WTC11 (cell line): ENCODE measurements around the gene IKBIP. TPM values are rescaled to one million over a fixed set of nuclear protein-coding genes. Genes with fewer than 3 reads are reported as not detected.

Source experiments
- CREM ChIP-seq: sonication (generic); formaldehyde crosslinking; IDR thresholded peaks from 2 replicates; pipeline ENCODE4 v1.8.1; 2022; ENCODE audit warnings: mild to moderate bottlenecking, missing genetic modification reagents, moderate library complexity
- ELF4 ChIP-seq: sonication (generic); formaldehyde crosslinking; IDR thresholded peaks from 2 replicates; pipeline ENCODE4 v1.8.1; 2022; ENCODE audit warnings: low read depth, mild to moderate bottlenecking, moderate library complexity, missing genetic modification reagents
- FOXK1 ChIP-seq: sonication (generic); formaldehyde crosslinking; IDR thresholded peaks from 2 replicates; pipeline ENCODE4 v1.8.0; 2022; ENCODE audit warnings: mild to moderate bottlenecking, moderate library complexity, missing genetic modification reagents
- GTF2I ChIP-seq: fragments of 250-450 bp; sonication (Bioruptor Pico); conservative IDR thresholded peaks from 2 replicates; pipeline ENCODE4 v1.4.0; 2021; ENCODE audit warnings: mild to moderate bottlenecking
- MXD4 ChIP-seq: fragments of 250-450 bp; sonication (Bioruptor Pico); IDR thresholded peaks from 2 replicates; pipeline ENCODE4 v1.8.0; 2021; ENCODE audit warnings: mild to moderate bottlenecking, moderate library complexity, borderline replicate concordance
- NFATC4 ChIP-seq: fragments of 250-450 bp; sonication (Bioruptor Pico); IDR thresholded peaks from 2 replicates; pipeline ENCODE4 v1.9.0; 2021; ENCODE audit warnings: mild to moderate bottlenecking
- NR1H2 ChIP-seq: sonication (generic); formaldehyde crosslinking; IDR thresholded peaks from 2 replicates; pipeline ENCODE4 v1.9.0; 2021; ENCODE audit warnings: mild to moderate bottlenecking, moderate library complexity, missing genetic modification reagents
- NR2C2 ChIP-seq: sonication (generic); formaldehyde crosslinking; IDR thresholded peaks from 2 replicates; pipeline ENCODE4 v1.8.0; 2022; ENCODE audit warnings: mild to moderate bottlenecking, missing genetic modification reagents
- NR3C1 ChIP-seq: sonication (generic); formaldehyde crosslinking; conservative IDR thresholded peaks from 2 replicates; pipeline ENCODE4 v1.8.1; 2023; ENCODE audit warnings: low read depth, mild to moderate bottlenecking, missing genetic modification reagents
- OVOL2 ChIP-seq: fragments of 250-450 bp; sonication (Bioruptor Pico); IDR thresholded peaks from 2 replicates; pipeline ENCODE4 v1.9.0; 2021; ENCODE audit warnings: mild to moderate bottlenecking, borderline replicate concordance
- PRRX2 ChIP-seq: fragments of 250-450 bp; sonication (Bioruptor Pico); IDR thresholded peaks from 2 replicates; pipeline ENCODE4 v1.8.0; 2021; ENCODE audit warnings: mild to moderate bottlenecking
- RELA ChIP-seq: sonication (generic); formaldehyde crosslinking; IDR thresholded peaks from 2 replicates; pipeline ENCODE4 v1.8.1; 2022; ENCODE audit warnings: missing genetic modification reagents, mild to moderate bottlenecking, borderline replicate concordance
- ZNF121 ChIP-seq: sonication (generic); formaldehyde crosslinking; IDR thresholded peaks from 2 replicates; pipeline ENCODE4 v1.8.0; 2023; ENCODE audit warnings: missing genetic modification reagents
- ZNF219 ChIP-seq: sonication (generic); formaldehyde crosslinking; IDR thresholded peaks from 2 replicates; pipeline ENCODE4 v1.8.0; 2023; ENCODE audit warnings: missing genetic modification reagents, mild to moderate bottlenecking, borderline replicate concordance
- ZNF317 ChIP-seq: sonication (generic); formaldehyde crosslinking; IDR thresholded peaks from 2 replicates; pipeline ENCODE4 v1.8.1; 2023; ENCODE audit warnings: low read depth, mild to moderate bottlenecking, moderate library complexity, missing genetic modification reagents, borderline replicate concordance
- ZNF416 ChIP-seq: fragments of 250-450 bp; sonication (Bioruptor Pico); IDR thresholded peaks from 2 replicates; pipeline ENCODE4 v1.9.0; 2021; ENCODE audit warnings: mild to moderate bottlenecking, inconsistent platforms
- ZNF423 ChIP-seq: fragments of 250-450 bp; sonication (Bioruptor Pico); IDR thresholded peaks from 2 replicates; pipeline ENCODE4 v2.1.2; 2022; ENCODE audit warnings: mild to moderate bottlenecking, moderate library complexity
- total RNA-seq: library from RNA; stranded (reverse); gene quantifications from 3 replicates; pipeline ENCODE4 v1.2.3, GENCODE V29; 2021
- TF ChIP-seq, protein P1 (sequence below): fragments of 250-450 bp; sonication (Bioruptor Pico); IDR thresholded peaks from 2 replicates; pipeline ENCODE4 v1.9.0; 2021; ENCODE audit warnings: mild to moderate bottlenecking
- TF ChIP-seq, protein P2 (sequence below): fragments of 250-450 bp; sonication (Bioruptor Pico); IDR thresholded peaks from 2 replicates; pipeline ENCODE4 v1.9.0; 2021; ENCODE audit warnings: moderate library complexity, mild to moderate bottlenecking, inconsistent platforms, borderline replicate concordance
- TF ChIP-seq, protein P3 (sequence below): sonication (generic); formaldehyde crosslinking; IDR thresholded peaks from 2 replicates; pipeline ENCODE4 v1.8.1; 2022; ENCODE audit warnings: low read depth, missing genetic modification reagents, borderline replicate concordance
- TF ChIP-seq, protein P4 (sequence below): sonication (generic); formaldehyde crosslinking; IDR thresholded peaks from 2 replicates; pipeline ENCODE4 v1.8.0; 2022; ENCODE audit warnings: mild to moderate bottlenecking, missing genetic modification reagents
- TF ChIP-seq, protein P5 (sequence below): sonication (generic); formaldehyde crosslinking; IDR thresholded peaks from 2 replicates; pipeline ENCODE4 v1.8.1; 2022; ENCODE audit warnings: mild to moderate bottlenecking, moderate library complexity, missing genetic modification reagents
- TF ChIP-seq, protein P6 (sequence below): fragments of 250-450 bp; sonication (Bioruptor Pico); IDR thresholded peaks from 2 replicates; pipeline ENCODE4 v1.8.0; 2021; ENCODE audit warnings: mild to moderate bottlenecking
- TF ChIP-seq, protein P7 (sequence below): sonication (generic); formaldehyde crosslinking; IDR thresholded peaks from 2 replicates; pipeline ENCODE4 v1.8.0; 2022; ENCODE audit warnings: mild to moderate bottlenecking, missing genetic modification reagents
- TF ChIP-seq, protein P8 (sequence below): sonication (generic); formaldehyde crosslinking; IDR thresholded peaks from 2 replicates; pipeline ENCODE4 v1.8.1; 2023; ENCODE audit warnings: mild to moderate bottlenecking, missing genetic modification reagents, borderline replicate concordance
- TF ChIP-seq, protein P9 (sequence below): sonication (generic); formaldehyde crosslinking; IDR thresholded peaks from 2 replicates; pipeline ENCODE4 v1.8.0; 2023; ENCODE audit warnings: missing genetic modification reagents
- TF ChIP-seq, protein P10 (sequence below): fragments of 200-600 bp; IDR thresholded peaks from 2 replicates; pipeline ENCODE4 v1.8.0; 2022; ENCODE audit warnings: antibody characterized with exemption

IKBIP gene
- total RNA-seq, 1 experiment from 2014 or later: 15.5 TPM

DNA sequence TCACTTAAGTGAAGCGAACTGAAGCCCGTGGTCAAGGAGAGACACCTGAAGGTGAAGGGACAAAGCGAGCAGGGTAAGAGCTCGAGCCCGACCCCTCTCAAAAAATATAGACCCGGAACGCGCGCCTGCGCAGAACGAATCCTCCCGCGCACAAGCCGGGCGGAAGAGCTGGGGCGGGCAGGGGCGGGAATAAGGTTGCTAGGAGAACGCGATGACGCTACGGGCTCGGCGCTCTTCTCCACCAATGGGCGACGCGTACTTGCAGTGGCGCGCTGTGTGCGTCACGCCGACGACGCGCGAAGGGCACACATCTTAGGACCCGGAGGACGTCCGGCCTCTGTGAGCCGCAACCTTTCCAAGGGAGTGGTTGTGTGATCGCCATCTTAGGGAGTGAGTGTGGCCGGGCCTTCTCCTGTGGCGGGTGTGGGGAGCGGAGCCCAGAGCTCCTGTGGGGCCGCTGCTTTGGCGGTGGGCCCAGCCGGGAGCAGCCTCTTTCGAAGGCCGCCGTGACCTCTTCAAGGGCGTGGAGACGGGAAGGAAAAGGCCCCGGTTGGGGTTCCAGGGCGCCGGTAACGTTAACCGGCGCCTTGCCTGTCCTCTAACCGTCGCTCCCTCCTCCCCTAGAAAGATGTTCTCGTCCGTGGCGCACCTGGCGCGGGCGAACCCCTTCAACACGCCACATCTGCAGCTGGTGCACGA is 51.1 kb downstream of the IKBIP start, which contains the start of gene SLC25A3 (continued):
- TF ChIP-seq ZNF219 (CRISPR knock-in tag) (peak; percentile 90; the same call in 1 of the 2 replicates), ZNF416 (CRISPR knock-in tag) (no peak), OVOL2 (no peak), FOXK1 (CRISPR knock-in tag) (peak; percentile 90), NR3C1 (CRISPR knock-in tag) (no peak), RELA (CRISPR knock-in tag) (no peak), ELF4 (no peak), NR2C2 (CRISPR knock-in tag) (no peak), NFATC4 (CRISPR knock-in tag) (no peak), ZNF423 (no peak), ZNF317 (no peak), ZNF121 (no peak), PRRX2 (no peak), GTF2I (CRISPR knock-in tag) (no peak), NR1H2 (no peak), CREM (CRISPR knock-in tag) (peak; percentile 97), MXD4 (CRISPR knock-in tag) (no peak)
- TF ChIP-seq, protein P1, sequence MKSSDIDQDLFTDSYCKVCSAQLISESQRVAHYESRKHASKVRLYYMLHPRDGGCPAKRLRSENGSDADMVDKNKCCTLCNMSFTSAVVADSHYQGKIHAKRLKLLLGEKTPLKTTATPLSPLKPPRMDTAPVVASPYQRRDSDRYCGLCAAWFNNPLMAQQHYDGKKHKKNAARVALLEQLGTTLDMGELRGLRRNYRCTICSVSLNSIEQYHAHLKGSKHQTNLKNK (CRISPR knock-in tag): no peak
- TF ChIP-seq, protein P2, sequence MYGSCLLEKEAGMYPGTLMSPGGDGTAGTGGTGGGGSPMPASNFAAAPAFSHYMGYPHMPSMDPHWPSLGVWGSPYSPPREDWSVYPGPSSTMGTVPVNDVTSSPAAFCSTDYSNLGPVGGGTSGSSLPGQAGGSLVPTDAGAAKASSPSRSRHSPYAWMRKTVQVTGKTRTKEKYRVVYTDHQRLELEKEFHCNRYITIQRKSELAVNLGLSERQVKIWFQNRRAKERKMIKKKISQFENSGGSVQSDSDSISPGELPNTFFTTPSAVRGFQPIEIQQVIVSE (CRISPR knock-in tag): no peak; the same call in 1 of the 2 replicates
- TF ChIP-seq, protein P3, sequence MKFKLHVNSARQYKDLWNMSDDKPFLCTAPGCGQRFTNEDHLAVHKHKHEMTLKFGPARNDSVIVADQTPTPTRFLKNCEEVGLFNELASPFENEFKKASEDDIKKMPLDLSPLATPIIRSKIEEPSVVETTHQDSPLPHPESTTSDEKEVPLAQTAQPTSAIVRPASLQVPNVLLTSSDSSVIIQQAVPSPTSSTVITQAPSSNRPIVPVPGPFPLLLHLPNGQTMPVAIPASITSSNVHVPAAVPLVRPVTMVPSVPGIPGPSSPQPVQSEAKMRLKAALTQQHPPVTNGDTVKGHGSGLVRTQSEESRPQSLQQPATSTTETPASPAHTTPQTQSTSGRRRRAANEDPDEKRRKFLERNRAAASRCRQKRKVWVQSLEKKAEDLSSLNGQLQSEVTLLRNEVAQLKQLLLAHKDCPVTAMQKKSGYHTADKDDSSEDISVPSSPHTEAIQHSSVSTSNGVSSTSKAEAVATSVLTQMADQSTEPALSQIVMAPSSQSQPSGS (CRISPR knock-in tag): no peak
- TF ChIP-seq, protein P4, sequence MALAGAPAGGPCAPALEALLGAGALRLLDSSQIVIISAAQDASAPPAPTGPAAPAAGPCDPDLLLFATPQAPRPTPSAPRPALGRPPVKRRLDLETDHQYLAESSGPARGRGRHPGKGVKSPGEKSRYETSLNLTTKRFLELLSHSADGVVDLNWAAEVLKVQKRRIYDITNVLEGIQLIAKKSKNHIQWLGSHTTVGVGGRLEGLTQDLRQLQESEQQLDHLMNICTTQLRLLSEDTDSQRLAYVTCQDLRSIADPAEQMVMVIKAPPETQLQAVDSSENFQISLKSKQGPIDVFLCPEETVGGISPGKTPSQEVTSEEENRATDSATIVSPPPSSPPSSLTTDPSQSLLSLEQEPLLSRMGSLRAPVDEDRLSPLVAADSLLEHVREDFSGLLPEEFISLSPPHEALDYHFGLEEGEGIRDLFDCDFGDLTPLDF (CRISPR knock-in tag): no peak
- TF ChIP-seq, protein P5, sequence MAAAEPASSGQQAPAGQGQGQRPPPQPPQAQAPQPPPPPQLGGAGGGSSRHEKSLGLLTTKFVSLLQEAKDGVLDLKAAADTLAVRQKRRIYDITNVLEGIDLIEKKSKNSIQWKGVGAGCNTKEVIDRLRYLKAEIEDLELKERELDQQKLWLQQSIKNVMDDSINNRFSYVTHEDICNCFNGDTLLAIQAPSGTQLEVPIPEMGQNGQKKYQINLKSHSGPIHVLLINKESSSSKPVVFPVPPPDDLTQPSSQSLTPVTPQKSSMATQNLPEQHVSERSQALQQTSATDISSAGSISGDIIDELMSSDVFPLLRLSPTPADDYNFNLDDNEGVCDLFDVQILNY: peak; percentile 72; the same call in 1 of the 2 replicates
- TF ChIP-seq, protein P6, sequence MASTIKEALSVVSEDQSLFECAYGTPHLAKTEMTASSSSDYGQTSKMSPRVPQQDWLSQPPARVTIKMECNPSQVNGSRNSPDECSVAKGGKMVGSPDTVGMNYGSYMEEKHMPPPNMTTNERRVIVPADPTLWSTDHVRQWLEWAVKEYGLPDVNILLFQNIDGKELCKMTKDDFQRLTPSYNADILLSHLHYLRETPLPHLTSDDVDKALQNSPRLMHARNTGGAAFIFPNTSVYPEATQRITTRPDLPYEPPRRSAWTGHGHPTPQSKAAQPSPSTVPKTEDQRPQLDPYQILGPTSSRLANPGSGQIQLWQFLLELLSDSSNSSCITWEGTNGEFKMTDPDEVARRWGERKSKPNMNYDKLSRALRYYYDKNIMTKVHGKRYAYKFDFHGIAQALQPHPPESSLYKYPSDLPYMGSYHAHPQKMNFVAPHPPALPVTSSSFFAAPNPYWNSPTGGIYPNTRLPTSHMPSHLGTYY: no peak
- TF ChIP-seq, protein P7, sequence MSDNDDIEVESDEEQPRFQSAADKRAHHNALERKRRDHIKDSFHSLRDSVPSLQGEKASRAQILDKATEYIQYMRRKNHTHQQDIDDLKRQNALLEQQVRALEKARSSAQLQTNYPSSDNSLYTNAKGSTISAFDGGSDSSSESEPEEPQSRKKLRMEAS (CRISPR knock-in tag): peak; percentile 69; the same call in 1 of the 2 replicates
- TF ChIP-seq, protein P8, sequence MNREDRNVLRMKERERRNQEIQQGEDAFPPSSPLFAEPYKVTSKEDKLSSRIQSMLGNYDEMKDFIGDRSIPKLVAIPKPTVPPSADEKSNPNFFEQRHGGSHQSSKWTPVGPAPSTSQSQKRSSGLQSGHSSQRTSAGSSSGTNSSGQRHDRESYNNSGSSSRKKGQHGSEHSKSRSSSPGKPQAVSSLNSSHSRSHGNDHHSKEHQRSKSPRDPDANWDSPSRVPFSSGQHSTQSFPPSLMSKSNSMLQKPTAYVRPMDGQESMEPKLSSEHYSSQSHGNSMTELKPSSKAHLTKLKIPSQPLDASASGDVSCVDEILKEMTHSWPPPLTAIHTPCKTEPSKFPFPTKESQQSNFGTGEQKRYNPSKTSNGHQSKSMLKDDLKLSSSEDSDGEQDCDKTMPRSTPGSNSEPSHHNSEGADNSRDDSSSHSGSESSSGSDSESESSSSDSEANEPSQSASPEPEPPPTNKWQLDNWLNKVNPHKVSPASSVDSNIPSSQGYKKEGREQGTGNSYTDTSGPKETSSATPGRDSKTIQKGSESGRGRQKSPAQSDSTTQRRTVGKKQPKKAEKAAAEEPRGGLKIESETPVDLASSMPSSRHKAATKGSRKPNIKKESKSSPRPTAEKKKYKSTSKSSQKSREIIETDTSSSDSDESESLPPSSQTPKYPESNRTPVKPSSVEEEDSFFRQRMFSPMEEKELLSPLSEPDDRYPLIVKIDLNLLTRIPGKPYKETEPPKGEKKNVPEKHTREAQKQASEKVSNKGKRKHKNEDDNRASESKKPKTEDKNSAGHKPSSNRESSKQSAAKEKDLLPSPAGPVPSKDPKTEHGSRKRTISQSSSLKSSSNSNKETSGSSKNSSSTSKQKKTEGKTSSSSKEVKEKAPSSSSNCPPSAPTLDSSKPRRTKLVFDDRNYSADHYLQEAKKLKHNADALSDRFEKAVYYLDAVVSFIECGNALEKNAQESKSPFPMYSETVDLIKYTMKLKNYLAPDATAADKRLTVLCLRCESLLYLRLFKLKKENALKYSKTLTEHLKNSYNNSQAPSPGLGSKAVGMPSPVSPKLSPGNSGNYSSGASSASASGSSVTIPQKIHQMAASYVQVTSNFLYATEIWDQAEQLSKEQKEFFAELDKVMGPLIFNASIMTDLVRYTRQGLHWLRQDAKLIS (CRISPR knock-in tag): no peak
- TF ChIP-seq, protein P9, sequence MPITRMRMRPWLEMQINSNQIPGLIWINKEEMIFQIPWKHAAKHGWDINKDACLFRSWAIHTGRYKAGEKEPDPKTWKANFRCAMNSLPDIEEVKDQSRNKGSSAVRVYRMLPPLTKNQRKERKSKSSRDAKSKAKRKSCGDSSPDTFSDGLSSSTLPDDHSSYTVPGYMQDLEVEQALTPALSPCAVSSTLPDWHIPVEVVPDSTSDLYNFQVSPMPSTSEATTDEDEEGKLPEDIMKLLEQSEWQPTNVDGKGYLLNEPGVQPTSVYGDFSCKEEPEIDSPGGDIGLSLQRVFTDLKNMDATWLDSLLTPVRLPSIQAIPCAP (CRISPR knock-in tag): no peak
- TF ChIP-seq, protein P10, sequence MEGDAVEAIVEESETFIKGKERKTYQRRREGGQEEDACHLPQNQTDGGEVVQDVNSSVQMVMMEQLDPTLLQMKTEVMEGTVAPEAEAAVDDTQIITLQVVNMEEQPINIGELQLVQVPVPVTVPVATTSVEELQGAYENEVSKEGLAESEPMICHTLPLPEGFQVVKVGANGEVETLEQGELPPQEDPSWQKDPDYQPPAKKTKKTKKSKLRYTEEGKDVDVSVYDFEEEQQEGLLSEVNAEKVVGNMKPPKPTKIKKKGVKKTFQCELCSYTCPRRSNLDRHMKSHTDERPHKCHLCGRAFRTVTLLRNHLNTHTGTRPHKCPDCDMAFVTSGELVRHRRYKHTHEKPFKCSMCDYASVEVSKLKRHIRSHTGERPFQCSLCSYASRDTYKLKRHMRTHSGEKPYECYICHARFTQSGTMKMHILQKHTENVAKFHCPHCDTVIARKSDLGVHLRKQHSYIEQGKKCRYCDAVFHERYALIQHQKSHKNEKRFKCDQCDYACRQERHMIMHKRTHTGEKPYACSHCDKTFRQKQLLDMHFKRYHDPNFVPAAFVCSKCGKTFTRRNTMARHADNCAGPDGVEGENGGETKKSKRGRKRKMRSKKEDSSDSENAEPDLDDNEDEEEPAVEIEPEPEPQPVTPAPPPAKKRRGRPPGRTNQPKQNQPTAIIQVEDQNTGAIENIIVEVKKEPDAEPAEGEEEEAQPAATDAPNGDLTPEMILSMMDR: no peak
